GM19239 (cell line): ENCODE data around the gene CCL1.
A peak's percentile ranks its signal among the peaks of the same experiment; 100 is the strongest.

Experiments
- DNase-seq: peaks from one replicate; pipeline ENCODE4 v3.0.0; 2011; ENCODE audit warnings: low spot score; ENCODE audit not compliant: insufficient read length
- FAIRE-seq: peaks from 2 replicates; lab custom pipeline; 2011; peaks lifted over from hg19 to GRCh38; lab: Jason Lieb, UNC

The CCL1 gene

GRCh38 chr17:34384822-34385605, 22.0 kb upstream of the CCL1 start:
- DNase-seq (no peak), FAIRE-seq (no peak)

- no peak for FAIRE-seq
- DNase-seq = no peak
Measured at GRCh38 chr17:34384271-34384670, 21.2 kb upstream of the CCL1 start.

GRCh38 chr17:34383216-34383615, 20.2 kb upstream of the CCL1 start:
- DNase-seq = no peak
- FAIRE-seq = no peak

- FAIRE-seq = no peak
- DNase-seq = no peak
Measured at GRCh38 chr17:34382621-34383124, 19.6 kb upstream of the CCL1 start.

GRCh38 chr17:34379868-34380267, 16.8 kb upstream of the CCL1 start:
- DNase-seq (no peak), FAIRE-seq (peak; percentile 45)

- peak; percentile 97 for FAIRE-seq
- DNase-seq = peak; percentile 65
Measured at GRCh38 chr17:34378664-34379101, 15.7 kb upstream of the CCL1 start.

GRCh38 chr17:34377078-34377823, 14.2 kb upstream of the CCL1 start:
- DNase-seq (no peak), FAIRE-seq (peak; percentile 80)

GRCh38 chr17:34375426-34375997, 12.5 kb upstream of the CCL1 start:
- FAIRE-seq (no peak), DNase-seq (no peak)

- DNase-seq (no peak), FAIRE-seq (no peak)
Measured at GRCh38 chr17:34374457-34374856, 11.4 kb upstream of the CCL1 start.

- no peak for DNase-seq
Measured at GRCh38 chr17:34371405-34372100, 8.5 kb upstream of the CCL1 start.

GRCh38 chr17:34370997-34371395, 8.0 kb upstream of the CCL1 start:
- no peak for FAIRE-seq

More at GRCh38 chr17:34371405-34372100, 8.5 kb upstream of the CCL1 start:
- no peak for FAIRE-seq

GRCh38 chr17:34370376-34370996, 7.5 kb upstream of the CCL1 start:
- DNase-seq = no peak
- no peak for FAIRE-seq

More at GRCh38 chr17:34370997-34371395, 8.0 kb upstream of the CCL1 start:
- no peak for DNase-seq

- DNase-seq (no peak), FAIRE-seq (no peak)
Measured at GRCh38 chr17:34369571-34369970, 6.5 kb upstream of the CCL1 start.

GRCh38 chr17:34368946-34369500, 6.0 kb upstream of the CCL1 start:
- no peak for FAIRE-seq
- DNase-seq = no peak

GRCh38 chr17:34368196-34368945, 5.3 kb upstream of the CCL1 start:
- FAIRE-seq (no peak), DNase-seq (no peak)

GRCh38 chr17:34367486-34368195, 4.6 kb upstream of the CCL1 start:
- DNase-seq (no peak), FAIRE-seq (no peak)

- no peak for DNase-seq
- FAIRE-seq = no peak
Measured at GRCh38 chr17:34366529-34367107, 3.6 kb upstream of the CCL1 start.

- FAIRE-seq (no peak), DNase-seq (no peak)
Measured at GRCh38 chr17:34366010-34366409, 3.0 kb upstream of the CCL1 start.
